GM19238 (cell line): ENCODE data around the gene ABHD16A.
"Not testable (repeated sequence)": the region's sequence is repeated elsewhere in the genome, so short reads cannot be mapped to it uniquely, and the experiment has no call there.

Experiments used
- DNase-seq: peaks from one replicate; pipeline ENCODE4 v3.0.0; 2011; ENCODE audit warnings: low spot score; ENCODE audit not compliant: insufficient read length

Gene ABHD16A

DNA sequence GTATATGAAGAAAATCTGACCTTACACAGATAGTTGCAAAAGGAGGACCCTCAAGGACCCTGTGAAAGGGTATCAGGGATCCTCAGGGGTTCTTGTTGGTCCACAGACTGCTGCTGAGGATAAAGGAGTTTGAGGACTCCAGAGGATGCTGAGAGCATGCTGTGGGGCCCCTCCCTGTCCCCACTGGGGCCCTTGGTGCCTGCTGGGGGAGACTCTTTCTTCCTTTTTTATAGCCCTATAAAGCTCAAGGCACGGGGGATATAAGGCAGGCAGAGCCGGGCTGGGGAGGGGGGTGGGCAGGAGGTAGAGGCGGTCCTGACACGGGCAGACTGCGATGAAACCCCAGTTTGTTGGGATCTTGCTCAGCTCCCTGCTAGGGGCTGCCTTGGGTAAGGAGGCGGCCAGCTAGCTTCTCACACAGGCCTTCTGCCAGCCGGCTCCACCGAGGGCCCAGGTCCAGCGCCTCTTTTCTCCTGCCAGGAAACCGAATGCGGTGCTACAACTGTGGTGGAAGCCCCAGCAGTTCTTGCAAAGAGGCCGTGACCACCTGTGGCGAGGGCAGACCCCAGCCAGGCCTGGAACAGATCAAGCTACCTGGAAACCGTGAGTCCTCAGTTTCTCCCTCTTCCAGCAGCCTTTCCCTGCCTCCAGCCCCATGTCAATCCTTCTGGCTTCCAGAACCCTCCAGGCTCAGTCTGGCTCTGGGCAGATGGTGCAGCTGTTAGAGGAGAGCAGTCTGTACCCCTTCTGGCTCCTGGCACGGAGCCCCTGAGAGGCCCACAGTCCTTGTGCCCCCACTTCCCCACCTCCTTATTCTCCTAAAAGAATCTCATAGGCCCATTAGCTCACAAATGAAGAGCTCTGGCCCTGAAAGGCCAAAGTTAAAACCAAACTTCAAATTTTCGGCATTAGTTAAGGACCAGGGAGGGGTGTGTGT lies 12.2 kb upstream of the ABHD16A start, which contains the start of gene LY6G6D:
Gene LY6G6D (plus strand): TSS at position 327 of the 937 bp plus-strand sequence. CDS start 8 bp downstream, at position 335.
- DNase-seq, result no peak

DNA sequence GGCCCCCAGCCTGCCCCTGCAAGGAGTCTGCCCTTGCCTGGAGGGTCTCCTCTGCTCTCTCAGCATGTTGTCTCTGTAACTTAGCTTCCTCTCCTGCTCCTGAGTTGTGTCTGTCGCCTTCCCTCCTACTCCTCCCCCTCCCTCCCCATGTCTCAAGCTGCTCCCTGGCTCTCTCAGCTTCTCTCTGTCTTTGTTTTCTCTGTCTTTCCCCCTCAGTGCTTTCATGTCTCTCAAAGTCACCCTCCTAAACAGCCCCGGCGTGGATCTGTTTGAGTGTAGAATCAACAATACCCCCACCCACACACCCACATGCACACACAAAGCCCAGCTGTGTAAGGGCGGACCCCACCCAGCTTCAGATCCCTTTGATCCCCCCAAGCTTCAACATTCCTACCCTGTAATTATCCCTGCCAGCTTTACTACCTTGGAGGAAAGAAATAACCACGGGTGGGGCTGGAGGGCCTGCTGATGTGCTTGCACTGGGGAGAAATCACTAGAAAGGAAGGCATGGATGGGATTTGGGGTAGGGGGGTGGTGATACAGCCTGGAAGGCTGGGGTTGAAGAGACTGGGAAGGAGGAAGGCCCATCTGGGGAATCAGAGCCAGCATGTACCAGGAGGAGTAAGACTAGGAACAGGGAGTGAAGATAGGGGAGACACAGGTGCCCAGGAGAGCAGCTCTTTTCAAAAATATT lies 11.0 kb upstream of the ABHD16A start:
- DNase-seq, result no peak

DNA sequence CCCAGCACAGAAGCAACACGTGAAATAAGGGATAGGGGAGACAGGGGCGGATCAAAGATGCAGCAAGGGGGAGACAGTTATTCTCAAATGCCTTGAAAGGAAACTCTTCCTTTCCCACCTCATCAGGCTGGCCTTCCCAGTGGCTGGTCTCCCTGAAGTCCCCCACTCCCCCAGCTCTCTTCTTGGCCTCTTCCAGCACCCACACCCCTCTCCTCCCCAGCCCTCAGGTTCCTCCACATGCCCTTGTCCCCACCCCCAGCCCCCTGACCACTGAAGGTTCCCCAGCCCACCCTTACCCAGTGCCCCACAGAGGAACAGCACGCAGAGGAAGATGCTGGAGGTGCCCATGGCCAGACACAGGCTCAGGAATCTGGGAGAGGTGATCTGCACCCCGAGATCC lies 10.3 kb upstream of the ABHD16A start:
- DNase-seq, result no peak

DNA sequence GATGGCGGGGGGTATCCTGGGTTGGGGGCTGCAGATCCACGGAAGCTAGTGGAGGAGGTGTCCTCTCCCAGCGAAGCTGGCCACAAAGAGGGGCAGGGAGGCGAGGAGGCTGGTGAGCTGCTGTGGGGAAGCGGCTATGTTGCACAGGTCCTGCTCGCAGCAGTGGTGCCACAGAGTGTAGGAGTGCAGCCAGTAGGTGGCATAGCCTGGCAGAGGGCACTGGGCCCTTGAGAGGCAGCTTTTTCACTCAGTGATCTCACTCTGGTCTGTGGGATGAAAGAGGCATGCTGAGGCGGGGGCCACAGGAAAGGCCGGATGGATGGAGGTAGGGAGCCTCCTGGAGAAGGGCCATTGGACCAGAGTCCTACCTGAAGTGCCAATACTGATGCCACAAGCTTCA lies 9.2 kb upstream of the ABHD16A start:
- no peak for DNase-seq

DNA sequence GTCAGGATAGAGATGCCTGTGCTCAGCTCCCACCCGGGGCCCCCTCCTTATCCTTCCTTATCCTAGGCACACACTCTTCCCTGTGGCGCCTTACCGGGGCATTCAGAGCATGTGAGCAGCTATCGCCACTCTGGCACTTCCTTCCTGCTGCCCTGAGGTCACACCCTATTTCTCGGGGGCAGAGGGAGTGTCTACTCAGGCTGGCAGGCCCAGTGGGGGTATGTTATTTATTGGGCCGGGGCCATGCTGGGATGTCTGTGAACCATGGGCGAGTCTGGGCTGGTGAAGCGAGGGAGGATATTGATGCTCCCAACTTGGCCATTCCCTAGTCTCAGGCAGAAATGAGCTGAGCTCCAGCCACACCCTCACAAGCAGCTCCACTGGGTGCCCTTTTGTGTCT lies 8.1 kb upstream of the ABHD16A start:
- DNase-seq, result no peak

DNA sequence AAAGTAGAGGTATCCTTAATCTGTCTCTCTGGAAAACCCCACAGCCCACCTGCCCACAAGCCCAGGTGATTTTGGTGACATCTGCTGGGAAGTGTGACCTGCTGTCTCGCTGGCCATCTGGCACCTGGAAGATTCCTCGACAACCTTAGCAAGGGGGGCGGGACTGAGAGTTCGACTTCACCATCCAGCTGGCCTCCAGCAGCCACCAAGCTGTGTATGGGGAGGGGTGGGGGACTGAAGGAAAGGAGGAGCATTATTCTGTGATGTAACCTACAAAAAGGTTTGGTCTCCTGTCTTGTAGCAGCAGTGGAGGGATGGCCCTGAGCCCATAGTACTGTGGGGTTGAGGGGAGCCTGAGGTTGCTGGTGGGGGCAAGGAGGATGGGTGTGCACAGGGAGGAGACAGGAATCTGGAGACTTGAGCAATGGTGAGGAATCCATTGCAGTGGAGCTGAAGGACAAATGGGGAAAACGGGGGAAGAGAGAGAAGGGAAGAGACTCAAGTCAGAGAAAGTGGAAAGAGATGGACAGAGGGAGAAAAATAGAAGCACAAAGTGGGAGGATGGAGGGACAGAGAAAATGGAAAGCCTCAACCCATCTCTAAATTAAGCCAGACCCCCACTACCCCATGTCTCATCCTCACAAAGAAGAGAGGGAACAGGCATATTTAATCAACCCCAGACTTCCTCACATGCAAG lies 7.5 kb upstream of the ABHD16A start:
- DNase-seq, result no peak

DNA sequence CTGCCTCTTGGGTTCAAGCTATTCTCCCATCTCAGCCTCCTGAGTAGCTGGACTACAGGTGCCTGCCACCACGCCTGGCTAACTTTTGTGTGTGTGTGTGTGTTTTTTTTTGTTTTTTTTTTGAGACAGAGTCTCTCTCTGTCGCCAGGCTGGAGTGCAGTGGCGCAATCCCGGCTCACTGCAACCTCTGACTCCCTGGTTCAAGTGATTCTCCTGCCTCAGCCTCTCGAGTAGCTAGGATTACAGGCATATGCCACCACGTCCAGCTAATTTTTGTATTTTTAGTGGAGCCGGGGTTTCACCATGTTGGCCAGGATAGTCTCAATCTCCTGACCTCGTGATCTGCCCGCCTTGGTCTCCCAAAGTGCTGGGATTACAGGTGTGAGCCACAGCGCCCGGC lies 6.0 kb upstream of the ABHD16A start:
- DNase-seq, result not testable (repeated sequence)

DNA sequence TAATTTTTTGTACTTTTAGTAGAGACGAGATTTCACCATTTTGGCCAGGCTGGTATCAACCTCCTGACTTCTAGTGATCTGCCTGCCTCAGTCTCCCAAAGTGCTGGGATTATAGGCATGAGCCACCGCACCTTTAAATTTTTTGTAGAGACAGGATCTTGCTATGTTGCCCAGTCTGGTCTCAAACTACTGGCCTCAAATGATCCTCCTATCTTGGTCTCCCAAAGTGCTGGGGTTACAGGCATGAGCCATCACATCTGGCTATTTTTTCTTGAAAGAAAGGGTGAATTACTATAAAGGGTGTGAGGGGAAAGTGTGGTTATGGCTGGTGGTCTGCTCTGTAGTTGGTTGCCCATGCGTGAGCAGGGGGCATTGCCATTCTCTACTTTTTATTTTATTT lies 5.1 kb upstream of the ABHD16A start:
- DNase-seq, result no peak

DNA sequence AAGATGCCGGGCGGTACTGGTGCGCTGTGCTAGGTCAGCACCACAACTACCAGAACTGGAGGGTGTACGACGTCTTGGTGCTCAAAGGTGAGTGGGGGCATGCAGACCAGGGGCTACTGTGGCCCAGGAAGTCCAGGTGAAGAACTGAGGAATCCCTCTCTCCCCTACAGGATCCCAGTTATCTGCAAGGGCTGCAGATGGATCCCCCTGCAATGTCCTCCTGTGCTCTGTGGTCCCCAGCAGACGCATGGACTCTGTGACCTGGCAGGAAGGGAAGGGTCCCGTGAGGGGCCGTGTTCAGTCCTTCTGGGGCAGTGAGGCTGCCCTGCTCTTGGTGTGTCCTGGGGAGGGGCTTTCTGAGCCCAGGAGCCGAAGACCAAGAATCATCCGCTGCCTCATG lies 4.6 kb upstream of the ABHD16A start:
- DNase-seq, result no peak

DNA sequence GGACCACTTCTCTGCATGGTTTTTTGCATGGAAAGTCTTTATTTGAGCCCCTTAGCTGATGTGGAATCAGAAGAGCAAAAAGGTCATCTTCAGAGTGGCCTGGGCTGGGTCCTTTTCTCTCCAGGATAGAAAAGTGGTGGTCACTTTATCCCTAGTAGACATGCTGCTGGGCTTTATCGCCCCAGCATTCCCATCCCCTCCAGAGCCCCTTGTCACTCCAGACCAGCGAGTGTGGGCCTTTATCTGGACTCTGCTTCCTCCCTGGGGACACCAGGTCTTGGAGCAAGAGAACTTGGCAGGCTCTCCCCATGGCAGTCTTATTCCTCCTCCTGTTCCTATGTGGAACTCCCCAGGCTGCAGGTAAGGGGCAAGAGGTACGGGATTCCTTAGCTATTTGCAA lies 3.5 kb upstream of the ABHD16A start, which contains the start of gene LY6G6F:
Gene LY6G6F (plus strand): TSS at position 268 of the 400 bp plus-strand sequence. CDS start 41 bp downstream, at position 309.
- no peak for DNase-seq

DNA sequence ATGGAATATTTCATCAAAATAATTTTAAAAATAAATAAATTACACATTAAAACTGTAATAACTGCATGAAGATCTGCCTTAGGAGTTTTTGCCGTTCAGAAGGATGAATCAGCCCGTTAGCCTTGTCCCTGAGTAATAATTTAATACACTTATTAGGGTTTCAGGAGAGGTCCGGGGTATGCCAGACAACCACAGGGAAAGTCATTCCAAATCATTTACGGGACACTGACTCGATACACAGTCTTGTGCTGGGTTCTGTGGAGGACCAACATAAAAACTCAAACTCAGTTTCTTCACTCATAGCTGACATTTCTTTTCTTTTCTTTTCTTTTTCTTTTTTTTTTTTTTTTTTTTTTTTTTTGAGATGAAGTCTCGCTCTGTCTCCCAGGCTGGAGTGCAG lies 2.8 kb upstream of the ABHD16A start:
- DNase-seq, result no peak

DNA sequence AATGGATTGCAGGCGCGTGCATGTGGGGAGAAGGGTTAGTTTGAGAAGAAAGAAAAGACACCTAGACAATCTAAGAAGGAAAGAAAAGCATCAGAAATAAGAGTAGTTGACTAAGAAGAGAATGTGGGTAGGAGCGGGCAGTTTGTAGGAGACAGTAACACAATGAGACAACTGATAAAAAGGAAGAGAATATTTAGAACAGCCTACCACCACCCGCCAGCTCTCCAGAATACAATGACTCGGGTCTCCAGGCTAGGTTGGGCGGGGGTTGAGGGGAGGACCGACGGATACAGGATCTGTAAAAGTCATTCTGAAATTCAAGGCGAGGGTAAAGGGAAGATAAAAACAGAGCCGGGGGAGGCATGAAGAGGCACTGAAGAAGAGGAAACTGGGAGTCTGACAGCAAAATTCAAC lies 712 bp downstream of the ABHD16A start:
- DNase-seq, result peak; percentile 36

DNA sequence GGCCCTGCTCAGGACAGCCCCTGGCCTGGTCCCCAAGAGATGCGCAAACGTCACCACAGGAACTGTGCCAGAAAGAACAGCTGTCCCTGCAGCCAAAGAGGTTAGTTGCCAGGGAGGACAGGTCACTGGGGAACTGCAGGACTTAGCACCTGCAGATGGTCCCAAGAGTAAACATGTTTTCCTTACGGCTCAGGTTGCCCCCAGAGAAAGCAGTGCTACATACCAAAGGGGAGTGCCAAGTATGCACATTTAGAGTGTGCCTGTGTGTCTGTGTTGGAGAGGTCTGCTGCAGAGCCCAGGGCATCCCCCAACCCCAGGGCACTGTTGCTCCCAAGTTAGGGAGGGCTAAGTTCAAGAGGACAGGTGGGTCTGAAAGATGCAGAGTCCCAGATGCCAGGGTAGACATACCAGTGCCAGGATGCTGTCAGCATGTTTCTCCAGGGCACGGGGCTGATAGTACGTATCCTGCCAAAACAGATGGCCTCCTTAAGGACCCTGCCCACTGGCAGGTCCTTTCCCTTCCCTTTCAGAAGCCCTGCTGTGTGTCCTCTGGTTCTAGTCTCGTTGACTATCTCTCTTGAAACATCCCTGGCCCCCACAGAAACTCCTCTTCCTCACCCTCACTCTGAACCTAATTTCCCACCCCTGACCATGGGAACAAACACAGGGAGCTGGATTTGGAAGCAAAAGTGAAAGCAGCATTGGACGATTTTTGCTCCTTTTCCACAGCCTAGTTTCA lies 1.3 kb downstream of the ABHD16A start:
- no peak for DNase-seq

DNA sequence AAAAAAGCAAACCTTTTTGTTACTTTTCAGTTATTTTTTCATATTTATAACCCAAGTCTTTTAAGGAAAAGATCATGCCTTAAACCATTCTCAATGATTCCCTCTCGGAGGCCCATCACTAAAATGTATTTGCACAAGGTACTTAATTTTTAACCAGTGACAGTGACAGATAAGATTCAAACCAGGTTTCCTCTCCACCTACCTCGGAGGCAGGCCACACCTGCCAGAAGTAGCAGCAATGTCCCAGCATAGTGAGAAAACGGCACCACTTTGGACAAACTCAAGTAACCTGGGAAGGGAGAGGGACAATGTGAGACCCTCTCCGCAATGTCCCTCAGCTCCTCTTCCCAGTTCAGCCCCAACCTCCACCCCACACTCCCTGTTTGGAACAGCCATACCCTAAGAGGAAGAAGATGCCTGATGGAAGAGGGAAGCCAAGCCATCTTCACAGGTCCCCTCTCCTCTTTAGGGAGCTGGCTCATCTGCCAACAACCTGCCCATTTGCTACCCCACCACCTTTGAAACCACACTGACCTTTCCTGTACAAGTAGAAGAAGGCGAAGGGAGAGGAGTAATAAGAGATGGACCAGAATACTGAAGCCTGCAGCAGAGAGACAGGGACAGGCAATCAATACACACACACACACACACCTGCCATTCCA lies 2.3 kb downstream of the ABHD16A start:
- no peak for DNase-seq

DNA sequence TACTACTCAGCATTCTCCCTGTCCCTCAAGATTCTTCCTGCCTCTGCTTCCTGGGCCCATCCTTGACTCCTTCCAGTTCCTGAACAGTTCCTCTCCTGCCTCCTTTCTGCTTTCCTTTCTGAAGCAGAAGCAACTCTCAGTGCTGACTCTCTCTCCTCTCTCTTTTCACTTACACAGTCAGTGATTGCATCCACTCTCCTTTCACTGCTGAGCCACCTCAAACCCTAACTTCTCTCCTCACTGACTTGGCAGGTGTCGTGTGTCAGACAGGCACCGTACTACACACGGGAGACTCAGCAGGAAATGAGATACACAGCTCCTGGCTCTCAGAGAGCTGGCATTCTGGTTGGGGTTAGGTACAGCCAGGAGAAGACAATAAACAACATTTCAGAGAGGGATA lies 5.6 kb downstream of the ABHD16A start:
- no peak for DNase-seq

DNA sequence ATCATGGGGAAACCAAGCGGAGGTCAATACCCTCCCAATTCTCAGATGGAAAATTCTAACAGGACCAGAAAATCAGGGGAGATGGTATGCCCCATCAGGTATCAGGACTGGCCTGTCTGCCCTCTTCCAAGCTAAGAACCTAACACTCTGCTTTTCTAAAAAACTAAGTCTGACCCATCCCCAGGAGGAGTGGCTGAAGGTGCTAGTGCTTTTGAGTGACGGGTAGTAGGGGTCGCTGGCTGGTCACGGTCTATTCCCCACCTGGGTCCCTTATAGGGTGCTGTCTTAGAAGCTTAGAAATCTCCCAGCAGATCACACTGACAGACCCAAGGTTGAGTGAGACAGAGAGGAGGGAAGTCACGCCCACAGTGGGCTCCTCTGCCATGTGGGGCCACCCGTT lies 9.6 kb downstream of the ABHD16A start:
- DNase-seq, result no peak

DNA sequence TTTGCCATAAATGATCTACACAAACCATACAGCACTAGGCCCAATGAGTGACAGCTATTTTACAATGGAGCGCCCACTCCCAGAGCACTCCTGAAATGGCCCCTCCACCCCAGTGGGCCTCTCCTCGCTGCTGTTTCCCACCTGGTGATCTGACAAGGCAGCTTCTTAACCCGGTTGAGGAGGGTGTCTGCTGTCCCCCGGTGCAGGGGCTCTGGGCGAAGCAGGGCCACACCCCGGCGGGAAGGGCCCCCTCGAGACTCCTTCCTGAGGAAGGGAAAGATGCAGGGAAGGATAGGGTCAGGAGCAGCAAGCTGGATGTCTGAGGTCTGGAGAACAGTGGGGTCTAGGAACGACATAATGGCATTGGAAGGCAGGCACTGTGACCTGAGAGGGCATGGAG lies 10.2 kb downstream of the ABHD16A start:
- DNase-seq, result no peak

DNA sequence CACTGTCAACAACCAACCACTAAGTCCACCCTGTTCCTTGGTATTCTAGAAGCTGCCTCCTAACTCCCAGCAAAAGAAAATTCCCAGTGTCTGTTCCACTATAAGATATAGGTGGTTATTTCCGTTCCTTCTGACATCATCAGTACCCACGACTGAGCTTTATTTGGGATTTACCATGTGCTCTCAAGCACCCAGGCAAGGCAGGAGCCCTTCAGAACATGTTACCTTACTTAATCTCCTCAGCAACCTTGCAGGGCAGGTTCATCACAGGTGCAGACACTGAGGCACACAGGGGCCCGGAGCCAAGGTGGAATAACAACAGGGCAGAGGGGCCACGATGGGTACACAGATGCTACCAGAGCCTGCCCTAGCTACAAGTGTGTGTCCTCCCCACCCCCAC lies 10.8 kb downstream of the ABHD16A start:
- no peak for DNase-seq

DNA sequence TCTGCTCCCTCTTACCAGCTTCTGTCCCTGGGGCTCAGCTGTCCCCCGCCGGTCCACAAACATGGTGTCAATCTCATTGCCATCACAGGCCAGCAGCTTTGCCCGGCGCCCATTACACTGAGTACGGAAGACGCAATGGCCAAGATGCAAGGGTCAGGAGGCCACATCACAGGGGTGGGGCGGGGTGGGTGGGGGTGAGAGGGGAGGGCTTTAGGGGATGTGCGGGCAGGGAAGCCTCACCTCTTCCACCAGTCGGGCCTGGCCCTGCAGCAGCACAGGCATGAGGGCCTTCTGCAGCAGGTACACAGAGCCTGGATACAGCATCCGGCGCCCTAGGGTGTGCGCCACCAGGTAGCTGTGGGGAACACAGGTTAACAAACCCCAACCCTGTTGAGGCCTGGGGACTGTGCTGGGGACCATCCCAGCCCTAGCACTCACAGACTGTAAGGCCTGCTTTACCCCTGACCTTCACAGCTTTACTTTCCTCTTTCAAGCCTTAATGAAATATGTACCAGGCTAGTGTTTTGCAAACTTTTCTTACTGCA lies 11.5 kb downstream of the ABHD16A start:
- no peak for DNase-seq

DNA sequence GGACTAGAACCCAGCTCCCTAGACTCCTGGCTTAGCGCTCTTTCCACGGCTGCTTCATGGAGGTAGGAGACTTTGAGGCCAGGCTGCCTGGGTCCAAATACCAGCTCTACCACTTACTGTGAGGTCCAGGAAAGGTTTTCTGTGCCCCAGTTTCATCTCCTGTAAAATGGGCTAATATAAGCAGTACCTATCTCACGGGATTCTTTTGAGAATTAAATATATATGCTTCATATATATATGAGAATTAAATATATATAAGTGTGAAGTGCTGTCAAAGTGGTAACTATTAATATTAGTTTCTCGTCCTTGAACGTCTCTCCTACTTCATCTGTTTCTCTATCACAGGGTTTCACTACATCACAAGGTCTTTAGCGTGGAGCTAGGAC lies 12.1 kb downstream of the ABHD16A start:
- no peak for DNase-seq
